ENCODE data around the gene SND1.

SND1 gene

GRCh38 chr7:128020159-128020558 is 368.2 kb downstream of the SND1 start:
- peaks cover 58% of the 10 kb centered on the region for H3K79me2 ChIP-seq (ENCODE audit: low read length)
- no peaks in the 10 kb centered on the region for H4K20me1 ChIP-seq (ENCODE audit: insufficient read depth, low read length)
- H3K9me2 ChIP-seq (replicated peaks; ENCODE audit: insufficient read depth, low read length) = no peaks in the 10 kb centered on the region
- no peak for DNase-seq
- no peak overlapping the region for H2AFZ ChIP-seq (ENCODE audit: low read length)
- no peaks in the 10 kb centered on the region for H3F3A ChIP-seq (ENCODE audit: insufficient read depth, low read length)
- no peaks in the 10 kb centered on the region for H3K27me3 ChIP-seq (replicated peaks; ENCODE audit: insufficient read depth, low read length)
- no peak overlapping the region for H3K4me2 ChIP-seq (ENCODE audit: low read depth, low read length)
- no peak overlapping the region for H3K27ac ChIP-seq (ENCODE audit: low read length)
- no peaks in the 10 kb centered on the region for H3K4me1 ChIP-seq (ENCODE audit: low read length)
- H3K4me3 ChIP-seq (ENCODE audit: low read length) = no peak overlapping the region
- TF ChIP-seq CTCF (IDR thresholded peaks at IDR 0.05; ENCODE audit: low read length) (peak; percentile 68), EZH2 (optimal IDR thresholded peaks at IDR 0.05; ENCODE audit: low read depth, low read length) (no peak), EZH2phosphoT487 (IDR thresholded peaks at IDR 0.05; ENCODE audit: low read length) (no peak)
- H3K9ac ChIP-seq (ENCODE audit: low read length) = no peak overlapping the region
- no peaks in the 10 kb centered on the region for H3K9me3 ChIP-seq (replicated peaks; ENCODE audit: insufficient read depth, low read length)
- 0 out of 2 replicates have a peak, but pooled peaks cover 9% of the 10 kb centered on the region for H3K36me3 ChIP-seq (replicated peaks; ENCODE audit: insufficient read depth, low read length)

- Histone ChIP-seq H3F3A (ENCODE audit: insufficient read depth, low read length) (no peaks in the 10 kb centered on the region), H3K9me2 (replicated peaks; ENCODE audit: insufficient read depth, low read length) (no peaks in the 10 kb centered on the region), H3K9ac (ENCODE audit: low read length) (no peak overlapping the region), H3K36me3 (replicated peaks; ENCODE audit: insufficient read depth, low read length) (0 out of 2 replicates have a peak, but pooled peaks cover 9% of the 10 kb centered on the region), H3K4me1 (ENCODE audit: low read length) (no peaks in the 10 kb centered on the region), H3K27me3 (replicated peaks; ENCODE audit: insufficient read depth, low read length) (no peaks in the 10 kb centered on the region), H3K9me3 (replicated peaks; ENCODE audit: insufficient read depth, low read length) (no peaks in the 10 kb centered on the region), H2AFZ (ENCODE audit: low read length) (no peak overlapping the region), H4K20me1 (ENCODE audit: insufficient read depth, low read length) (no peaks in the 10 kb centered on the region), H3K27ac (ENCODE audit: low read length) (no peak overlapping the region), H3K79me2 (ENCODE audit: low read length) (peaks cover 61% of the 10 kb centered on the region), H3K4me2 (ENCODE audit: low read depth, low read length) (no peak overlapping the region), H3K4me3 (ENCODE audit: low read length) (no peak overlapping the region)
- no peak for DNase-seq
- TF ChIP-seq EZH2 (optimal IDR thresholded peaks at IDR 0.05; ENCODE audit: low read depth, low read length) (no peak), CTCF (IDR thresholded peaks at IDR 0.05; ENCODE audit: low read length) (no peak), EZH2phosphoT487 (IDR thresholded peaks at IDR 0.05; ENCODE audit: low read length) (no peak)
Observed at GRCh38 chr7:128021366-128021765, 369.4 kb downstream of the SND1 start.

GRCh38 chr7:128022631-128023532 is 370.9 kb downstream of the SND1 start:
- Histone ChIP-seq H3K27me3 (replicated peaks; ENCODE audit: insufficient read depth, low read length) (no peaks in the 10 kb centered on the region), H3K4me2 (ENCODE audit: low read depth, low read length) (no peak overlapping the region), H3K27ac (ENCODE audit: low read length) (no peak overlapping the region), H3K9me2 (replicated peaks; ENCODE audit: insufficient read depth, low read length) (no peaks in the 10 kb centered on the region), H3K9ac (ENCODE audit: low read length) (no peak overlapping the region), H4K20me1 (ENCODE audit: insufficient read depth, low read length) (no peaks in the 10 kb centered on the region), H2AFZ (ENCODE audit: low read length) (no peak overlapping the region), H3K79me2 (ENCODE audit: low read length) (peaks cover 62% of the 10 kb centered on the region), H3K36me3 (replicated peaks; ENCODE audit: insufficient read depth, low read length) (0 out of 2 replicates have a peak, but pooled peaks cover 8% of the 10 kb centered on the region), H3K4me1 (ENCODE audit: low read length) (no peaks in the 10 kb centered on the region), H3F3A (ENCODE audit: insufficient read depth, low read length) (no peaks in the 10 kb centered on the region), H3K9me3 (replicated peaks; ENCODE audit: insufficient read depth, low read length) (no peaks in the 10 kb centered on the region), H3K4me3 (ENCODE audit: low read length) (no peak overlapping the region)
- DNase-seq = no peak
- no peak for TF ChIP-seq EZH2 (optimal IDR thresholded peaks at IDR 0.05; ENCODE audit: low read depth, low read length)
- no peak for TF ChIP-seq CTCF (IDR thresholded peaks at IDR 0.05; ENCODE audit: low read length)
- TF ChIP-seq EZH2phosphoT487 (IDR thresholded peaks at IDR 0.05; ENCODE audit: low read length) = no peak

Data from MM.1S (cell line).